Activated naive CD4-positive, alpha-beta T cell treated with anti-CD3 and anti-CD28 coated beads, Interleukin-2, amount 50 U/mL, for 16 hours (primary cell): ENCODE measurements around the gene CD7.
A peak's percentile ranks its signal among the peaks of the same experiment; 100 is the strongest.

Experiments
- DNase-seq: peaks from one replicate; pipeline ENCODE4 v3.0.0-alpha.2; 2020

Gene CD7

DNA sequence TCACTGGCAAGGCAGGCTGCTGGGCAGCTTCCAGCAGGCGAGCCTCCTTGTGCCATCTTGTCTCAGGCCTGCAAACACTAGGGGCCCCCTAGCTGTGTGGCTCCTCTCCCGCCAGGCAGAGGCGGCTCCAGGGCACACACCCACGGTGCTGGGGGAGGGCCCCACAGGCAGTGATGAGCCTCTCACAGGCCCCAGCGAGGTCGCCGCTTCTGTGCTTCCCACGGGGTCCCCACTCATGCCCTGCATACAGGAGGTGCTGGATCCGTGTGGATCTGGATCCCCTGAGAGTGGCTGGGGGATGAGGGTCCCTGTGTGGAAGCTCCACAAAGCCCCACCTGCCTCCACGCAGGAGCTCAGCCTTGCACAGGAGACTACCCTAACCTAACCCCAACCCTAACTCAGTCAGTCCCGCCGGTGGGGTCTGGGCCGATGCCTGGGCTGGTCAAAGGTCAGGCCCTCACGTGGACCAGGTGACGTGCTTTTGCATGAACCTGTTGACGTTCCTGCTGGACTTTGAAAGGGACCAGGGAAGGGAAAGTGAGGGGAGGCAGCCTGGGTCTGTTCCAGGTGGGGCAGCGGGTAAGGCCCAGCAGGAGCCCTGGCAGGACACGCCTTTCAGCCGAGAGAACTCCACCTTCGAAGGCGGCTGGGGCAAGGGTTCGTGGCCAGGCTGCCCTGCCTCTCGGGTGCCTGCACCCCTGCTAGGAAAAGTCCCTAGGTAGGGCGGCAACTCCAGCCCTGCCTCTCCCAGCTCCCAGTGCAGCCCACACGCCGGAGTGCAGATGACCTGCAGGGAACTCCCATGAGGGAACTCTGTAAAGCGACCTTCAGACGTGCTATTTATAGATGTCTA lies 11.0 kb upstream of the CD7 start:
- no peak for DNase-seq

DNA sequence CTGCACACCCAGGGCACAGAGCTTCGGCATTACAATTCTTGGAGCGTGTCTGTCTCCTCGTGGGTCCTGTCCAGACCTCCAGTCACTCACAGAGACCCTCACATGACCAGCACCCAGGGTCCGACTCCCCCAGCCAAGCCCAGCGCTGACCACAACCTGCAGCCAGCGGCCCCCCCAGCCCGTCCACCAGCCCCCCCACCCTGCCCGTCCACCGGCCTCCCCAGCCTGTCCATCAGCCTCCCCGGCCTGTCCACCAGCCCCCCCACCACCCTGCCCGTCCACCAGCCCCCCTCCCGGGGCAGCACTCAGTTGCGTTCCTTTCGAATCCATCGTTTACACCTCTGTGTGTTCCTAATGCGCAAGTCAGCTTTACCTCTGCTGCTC lies 10.3 kb upstream of the CD7 start:
- no peak for DNase-seq

DNA sequence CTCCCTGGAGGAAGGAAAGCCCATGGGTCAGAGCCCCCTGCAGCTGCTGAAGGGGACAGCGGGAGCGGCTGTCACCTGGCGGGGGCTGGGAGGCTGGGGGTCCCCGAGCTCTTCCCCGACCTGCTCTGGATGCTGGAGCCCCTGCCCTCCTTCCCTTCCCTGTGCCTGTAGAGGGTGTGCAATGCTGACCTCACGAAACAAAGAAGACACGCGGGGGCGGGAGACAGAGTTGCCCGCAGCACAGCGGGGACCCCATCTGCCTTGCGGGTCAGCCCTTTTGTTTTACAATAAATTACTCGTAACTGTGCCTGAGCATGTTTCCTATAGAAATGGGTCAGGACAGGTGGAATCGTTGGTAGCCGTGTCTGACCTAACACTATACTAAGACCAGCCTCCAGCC lies 9.9 kb upstream of the CD7 start:
- no peak for DNase-seq

DNA sequence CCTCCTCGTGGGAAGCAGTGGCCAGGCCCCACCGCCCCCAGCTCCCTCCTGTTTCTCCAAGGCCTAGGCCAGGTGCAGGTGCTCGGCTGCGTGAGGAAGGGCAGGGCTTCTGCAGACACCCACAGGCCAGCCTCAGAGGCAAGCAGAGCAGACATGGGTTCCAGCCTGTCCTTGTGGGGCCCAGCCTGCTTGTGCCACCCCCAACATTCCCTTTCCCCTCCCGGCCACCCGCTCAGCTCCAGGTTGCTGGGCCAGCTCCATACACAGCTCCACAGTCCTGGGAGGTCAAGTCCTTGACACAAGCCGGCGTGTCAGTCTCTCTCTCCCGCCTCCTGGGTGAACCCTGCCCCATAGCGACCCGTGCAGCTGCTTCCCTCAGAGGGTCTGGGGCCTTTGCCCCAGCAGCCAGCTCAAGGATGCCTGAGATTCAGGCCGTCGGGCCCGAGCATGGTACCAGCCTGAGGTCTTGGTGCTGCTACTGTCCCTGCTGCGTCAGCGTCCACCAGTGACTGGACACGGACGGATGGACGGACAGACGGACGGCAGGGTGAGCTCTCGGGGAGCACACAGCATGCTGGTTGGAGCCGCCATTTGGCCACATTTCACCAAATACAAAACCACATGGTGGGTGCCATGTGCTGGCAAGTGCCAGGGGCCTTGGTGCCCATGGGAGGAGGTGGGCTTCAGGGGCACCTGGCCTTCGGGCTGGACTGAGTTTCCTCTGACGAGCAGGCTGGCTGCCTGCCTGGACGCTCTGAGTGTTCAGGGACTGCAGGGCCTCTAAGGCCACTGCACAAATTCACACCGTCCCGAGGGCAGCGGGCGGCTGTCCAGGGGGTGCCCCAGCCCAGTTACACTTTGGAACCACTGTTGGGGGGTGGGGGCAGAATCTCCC lies 8.1 kb upstream of the CD7 start:
- DNase-seq: no peak

DNA sequence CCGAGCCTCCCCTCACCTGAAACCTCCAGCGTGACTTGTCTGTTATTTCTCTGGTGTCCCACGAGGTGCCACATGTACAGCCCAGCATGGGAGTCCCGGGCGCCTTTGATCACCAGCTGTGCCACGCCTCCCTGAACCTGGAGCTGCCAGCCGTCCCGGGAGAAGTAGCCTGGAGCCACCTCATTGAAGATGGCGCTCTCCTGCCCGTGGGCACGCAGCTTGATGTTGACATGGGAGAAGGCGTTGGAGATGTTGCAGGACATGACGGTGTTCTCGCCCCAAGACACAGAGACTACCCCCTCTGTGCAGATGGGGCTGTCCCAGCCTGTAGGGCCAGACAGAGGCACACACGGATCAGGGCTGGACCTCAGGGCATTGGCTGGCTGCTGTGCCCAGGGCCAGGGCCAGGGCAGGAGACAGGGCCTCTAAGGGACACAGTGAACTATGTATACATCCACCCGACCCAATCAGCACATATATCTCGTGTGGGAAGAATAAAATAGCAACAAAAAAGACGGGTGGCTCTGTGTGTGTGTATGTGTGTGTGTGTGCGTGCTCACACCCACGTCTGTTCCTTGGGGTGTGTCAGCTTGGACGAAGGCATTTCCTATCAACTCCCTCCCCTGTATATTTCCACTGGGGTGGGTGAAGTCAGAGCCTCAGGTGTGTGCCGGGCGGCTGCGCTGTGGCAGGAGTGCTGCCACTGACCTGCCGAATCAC lies 7.3 kb upstream of the CD7 start:
- DNase-seq: no peak

DNA sequence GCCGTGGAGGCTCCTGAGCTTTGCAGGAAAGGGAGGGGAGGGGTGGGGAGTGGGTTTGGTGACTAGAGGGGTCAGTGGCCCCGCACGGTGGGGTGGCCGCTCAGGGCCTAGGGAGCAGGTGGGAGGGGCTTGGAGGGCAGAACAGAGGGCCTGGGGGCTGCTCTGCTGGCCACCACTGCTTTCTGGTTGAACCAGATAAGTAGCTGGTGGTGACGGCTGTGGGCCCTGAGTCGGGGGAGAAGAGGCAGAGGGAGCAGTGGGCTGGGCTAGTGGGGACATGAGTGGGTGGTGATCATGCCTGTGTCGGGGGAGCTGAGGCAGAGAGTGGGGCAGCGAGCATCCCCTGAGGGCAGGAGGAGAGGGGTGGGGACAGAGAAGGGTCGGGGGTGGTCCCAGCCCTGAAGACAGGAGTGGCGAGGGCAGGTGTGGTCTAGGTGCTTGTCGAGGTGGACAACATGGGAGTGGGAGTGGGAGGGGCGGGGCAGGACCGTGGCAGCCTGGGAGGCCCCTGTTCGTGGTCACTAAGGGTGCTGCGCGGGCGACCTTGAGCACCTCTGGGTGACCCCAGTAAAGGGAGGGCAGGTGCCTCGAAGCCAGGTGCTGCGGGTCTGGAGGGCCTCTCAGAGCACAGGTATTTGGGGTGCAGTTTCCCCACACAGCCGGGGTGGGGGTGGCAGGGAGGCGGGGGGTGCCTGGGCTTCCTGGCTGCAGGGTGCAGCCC lies 6.3 kb upstream of the CD7 start:
- DNase-seq: no peak

DNA sequence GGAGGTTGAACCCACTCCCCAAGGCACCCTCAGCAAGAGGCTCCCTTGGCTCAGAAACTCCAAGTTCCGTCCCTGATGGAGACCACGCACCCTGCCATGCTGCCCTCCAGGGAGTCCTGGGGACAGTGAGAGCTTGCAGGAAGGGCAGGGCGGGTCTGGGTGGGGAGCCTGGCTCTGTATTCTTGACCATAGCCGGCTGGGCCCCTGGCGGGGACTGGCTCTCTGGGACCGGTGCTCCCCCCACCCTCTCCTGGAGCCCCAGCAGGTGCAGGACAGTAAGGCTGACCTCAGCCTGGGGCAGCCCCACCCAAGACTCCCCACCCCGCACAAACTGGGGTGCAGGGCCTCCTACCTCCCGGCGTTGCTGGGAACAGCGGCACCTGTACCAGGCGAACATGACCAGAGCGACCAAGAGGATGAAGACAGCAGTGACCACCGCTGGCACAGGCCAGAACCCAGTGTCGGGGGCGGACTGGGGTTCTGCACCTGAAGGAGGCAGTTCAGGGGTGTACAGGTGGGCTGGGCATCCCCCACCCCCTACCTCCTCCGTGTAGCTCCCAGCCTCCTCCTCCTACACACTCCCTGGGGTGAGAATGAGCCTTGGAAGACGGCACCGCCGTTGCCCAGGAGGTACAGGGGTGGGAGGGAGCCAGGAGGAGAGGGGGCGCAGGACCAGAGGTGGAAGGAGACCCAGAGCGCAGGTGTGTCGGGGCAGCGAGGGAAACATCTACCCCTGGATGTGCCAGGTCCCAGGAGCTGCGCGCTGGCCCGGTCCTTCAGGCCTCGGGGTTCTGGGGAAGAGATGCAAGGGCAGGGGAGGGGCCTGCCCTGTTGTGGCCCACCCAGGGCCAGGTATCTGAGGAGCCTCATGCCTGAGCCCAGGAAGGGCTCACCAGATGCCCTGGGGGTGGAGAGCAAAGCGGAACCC lies 5.4 kb upstream of the CD7 start:
- DNase-seq: no peak

DNA sequence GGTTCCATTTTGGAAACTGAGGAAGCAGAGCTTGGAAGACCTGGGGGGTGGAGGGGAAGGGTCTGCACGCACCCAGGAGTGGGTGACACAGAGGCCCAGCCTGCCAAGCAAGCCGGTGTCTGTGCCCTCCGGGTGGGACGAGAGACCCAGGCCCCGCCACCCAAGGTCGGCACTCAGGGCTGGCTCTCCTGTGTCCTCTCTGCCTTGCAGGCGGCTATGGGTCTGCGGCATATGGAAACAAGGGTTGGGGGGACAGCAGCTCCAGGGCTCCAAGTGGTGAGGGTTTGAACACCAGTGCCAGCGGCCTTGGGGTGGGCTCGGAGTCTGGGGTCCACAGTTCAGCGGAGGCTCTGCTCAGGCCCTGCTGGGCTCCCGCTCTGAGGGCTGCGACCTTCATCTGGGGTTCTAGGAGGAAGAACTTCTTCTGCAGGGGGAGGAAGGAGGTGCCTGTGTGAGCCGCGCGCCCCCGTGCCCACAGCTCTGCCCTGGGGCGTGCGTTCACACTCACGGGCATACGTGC lies 4.6 kb upstream of the CD7 start:
- no peak for DNase-seq

DNA sequence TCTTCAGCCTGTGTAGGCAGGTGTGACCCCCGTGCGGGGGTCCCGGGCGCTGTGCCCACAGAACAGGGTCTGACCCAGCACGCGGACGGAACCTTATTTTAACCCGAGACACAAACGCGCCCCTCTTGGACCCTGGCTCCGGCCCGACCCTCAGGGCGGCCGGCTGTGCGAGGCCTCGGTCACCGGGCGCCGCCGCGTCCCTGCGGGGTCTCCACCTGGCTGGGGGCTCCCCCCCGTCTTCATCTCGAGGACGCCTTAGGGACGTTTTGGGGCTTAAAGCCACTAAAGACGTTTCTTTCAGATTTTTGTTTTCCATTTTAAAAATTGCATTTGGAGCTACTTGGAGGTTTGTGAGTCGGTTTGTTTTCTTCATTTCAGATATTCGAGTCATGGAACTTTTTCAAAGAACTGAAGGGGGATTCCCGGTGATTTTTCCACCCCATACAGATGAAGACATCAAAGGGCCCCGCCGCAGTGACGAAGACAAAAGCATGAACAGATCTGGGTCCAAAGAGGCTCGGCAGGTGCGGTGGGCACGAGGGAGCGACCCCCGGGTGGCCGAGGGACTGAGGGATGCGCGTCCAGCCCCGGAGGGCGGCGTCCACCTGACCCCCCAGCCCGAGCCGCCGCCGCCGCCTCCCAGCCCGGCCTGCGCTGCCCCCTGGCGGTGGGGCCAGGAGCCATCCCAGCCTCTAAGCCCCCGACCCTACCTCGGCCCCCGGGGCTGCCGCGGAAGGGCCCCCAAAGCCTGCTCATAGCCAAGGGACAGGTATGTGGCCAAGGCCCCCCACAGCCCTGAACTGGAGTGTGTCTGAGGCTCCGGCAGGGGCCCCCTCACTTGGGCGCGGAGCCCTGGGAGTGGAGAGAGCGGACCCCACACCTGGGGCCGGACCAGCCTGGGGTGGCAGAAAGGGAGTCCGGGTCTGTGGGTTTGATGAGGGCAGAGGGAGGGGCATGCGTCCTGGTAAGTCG lies 3.8 kb upstream of the CD7 start:
- DNase-seq: peak; percentile 86

DNA sequence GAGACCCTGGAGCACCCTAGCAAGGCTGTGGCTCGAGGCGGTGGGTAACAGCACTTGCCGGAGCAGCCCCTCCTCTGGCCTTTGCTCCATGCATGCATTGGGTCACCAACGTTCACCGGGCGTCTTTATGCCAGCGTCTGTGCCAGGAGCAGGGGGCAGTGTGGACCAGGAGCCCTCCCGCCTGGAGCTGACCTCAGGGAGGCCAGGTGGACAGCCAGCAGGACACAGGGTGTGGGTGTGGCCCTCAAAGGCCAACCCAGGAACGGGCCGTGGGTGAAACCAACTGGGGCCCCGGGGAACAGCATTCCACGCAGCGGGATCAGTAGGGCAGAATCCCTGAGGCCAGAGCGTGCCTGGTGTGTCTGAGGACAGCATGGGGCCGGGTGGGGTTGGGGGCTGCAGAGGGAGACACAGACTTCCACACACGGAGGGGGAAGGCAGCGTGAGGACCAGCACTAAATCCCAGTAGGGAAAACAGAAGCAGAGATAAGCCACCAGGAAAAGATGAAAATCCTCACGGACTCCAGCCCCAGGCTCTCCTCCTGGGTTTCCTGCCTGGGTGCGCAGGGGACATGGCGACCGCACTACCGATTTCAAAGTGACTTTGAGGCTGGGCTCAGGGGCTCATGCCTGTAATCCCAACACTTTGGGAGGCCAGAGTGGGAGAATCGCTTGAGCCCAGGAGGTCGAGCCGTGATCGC lies 2.9 kb upstream of the CD7 start:
- no peak for DNase-seq

DNA sequence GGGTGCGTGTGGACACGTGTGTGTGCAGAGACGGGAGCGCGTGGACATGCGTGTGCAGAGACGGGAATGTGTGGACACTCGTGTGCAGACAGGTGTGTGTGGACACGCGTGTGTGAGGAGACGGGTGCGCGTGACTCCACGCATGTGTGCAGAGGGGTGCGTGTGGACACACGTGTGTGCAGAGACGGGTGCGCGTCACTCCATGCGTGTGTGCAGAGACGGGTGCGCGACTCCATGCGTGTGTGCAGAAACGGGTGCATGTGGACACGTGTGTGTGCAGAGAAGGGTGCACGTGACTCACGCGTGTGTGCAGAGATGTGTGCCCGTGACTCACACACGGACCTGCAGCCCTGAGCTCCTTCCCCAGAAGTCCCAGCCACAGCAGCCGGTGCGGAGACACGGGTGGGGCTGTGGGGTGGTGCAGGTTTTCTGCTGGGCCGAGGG lies 2.2 kb upstream of the CD7 start:
- no peak for DNase-seq

DNA sequence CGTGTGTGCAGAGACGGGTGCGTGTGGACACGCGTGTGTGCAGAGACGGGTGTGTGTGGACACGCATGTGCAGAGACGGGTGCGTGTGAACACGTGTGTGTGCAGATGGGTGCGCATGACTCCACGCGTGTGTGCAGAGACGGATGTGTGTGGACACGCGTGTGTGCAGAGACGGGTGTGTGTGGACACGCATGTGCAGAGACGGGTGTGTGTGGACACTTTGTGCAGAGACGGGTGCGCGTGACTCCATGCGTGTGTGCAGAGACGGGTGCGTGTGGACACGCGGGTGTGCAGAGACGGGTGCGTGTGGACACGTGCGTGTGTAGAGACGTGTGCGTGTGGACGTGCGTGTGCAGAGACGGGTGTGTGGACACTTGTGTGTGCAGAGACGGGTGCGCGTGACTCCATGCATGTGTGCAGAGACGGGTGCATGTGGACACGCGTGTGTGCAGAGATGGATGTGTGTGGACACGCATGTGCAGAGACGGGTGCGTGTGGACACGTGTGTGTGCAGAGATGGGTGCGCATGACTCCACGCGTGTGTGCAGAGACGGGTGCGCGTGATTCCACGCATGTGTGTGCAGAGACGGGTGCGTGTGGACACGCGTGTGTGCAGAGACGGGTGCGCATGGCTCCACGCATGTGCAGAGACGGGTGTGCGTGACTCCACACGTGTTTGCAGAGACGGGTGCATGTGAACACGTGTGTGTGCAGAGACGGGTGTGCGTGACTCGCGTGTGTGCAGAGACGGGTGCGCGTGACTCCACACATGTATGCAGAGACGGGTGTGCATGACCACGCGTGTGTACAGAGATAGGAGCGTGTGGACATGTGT lies 1.6 kb upstream of the CD7 start:
- DNase-seq: no peak

DNA sequence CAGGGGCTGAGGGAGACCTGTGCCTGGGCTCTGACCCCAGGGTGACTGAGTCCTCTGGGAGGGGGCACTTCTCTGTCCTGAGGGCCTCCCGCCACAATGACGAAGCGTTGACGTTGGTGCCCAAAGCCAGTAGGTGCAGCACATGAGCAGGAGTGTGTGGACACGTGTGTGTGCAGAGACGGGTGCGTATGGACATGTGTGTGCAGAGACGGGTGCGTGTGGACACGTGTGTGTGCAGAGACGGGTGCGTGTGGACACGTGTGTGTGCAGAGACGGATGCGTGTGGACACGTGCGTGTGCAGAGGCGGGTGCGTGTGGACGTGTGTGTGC lies 726 bp upstream of the CD7 start:
- no peak for DNase-seq

DNA sequence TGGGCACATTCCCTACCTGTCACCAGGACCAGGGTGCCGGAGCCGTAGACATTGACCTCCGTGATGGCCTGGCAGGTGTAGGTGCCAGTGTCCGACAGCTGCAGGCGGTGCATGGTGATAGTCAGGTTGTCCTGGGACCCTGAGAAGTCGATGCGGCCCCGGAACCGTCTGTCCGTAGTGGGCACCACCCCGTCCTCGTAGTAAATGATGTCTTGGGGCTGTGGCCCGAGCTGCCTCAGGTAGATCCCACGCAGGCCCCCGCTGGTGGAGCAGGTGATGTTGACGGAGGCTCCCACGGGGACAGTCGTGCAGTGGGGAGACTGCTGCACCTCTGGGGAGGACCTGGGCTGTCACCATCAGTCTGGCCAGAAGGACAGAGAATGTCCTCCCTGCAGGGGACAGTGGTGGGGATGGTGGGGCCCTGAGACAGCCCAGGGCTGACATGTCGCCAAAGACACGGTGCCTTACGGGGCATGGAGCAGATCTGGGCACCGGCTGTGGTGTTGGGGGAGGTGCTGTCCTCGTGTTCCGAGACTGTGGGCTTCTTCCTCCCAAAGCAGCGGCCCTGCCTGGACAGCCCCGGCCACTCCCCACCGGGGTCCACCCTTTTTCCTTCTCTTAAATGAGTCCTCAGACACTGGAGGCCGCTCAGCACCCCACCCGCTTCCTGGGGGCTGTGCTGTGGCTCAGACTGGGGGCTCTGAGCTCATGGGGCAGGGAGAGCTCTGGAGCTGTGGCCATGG lies 586 bp downstream of the CD7 start:
- DNase-seq: peak; percentile 39

DNA sequence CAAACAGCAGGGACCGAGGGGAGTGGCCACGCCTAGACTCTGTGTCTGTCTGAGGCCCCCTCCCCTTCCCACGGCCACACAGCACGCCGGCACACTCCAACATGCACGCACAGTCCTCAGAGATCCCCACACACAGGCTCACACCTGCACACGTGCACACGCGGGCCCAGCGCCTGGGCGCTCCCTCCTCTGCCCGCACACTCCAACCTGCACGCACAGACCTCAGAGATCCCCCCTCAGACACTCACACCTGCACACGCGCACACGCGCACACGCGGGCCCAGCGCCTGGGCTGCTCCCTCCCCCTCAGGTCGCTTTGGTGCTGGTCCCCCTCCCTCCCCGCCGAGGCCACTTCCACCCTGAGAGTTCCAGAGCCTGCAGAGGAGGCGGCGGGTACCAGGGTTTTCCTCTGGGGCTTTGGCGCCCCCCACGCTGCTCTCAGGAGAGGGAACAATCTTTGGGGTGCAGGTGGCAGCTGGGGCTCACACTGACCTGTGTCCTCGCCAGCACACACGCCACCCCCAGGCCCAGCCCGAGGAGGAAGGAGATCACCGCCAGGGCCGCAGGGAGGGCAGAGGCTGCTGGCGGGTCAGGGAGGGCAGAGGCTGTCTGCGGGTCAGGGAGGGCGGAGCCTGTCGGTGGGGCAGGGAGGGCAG lies 1.6 kb downstream of the CD7 start:
- peak; percentile 58 for DNase-seq

DNA sequence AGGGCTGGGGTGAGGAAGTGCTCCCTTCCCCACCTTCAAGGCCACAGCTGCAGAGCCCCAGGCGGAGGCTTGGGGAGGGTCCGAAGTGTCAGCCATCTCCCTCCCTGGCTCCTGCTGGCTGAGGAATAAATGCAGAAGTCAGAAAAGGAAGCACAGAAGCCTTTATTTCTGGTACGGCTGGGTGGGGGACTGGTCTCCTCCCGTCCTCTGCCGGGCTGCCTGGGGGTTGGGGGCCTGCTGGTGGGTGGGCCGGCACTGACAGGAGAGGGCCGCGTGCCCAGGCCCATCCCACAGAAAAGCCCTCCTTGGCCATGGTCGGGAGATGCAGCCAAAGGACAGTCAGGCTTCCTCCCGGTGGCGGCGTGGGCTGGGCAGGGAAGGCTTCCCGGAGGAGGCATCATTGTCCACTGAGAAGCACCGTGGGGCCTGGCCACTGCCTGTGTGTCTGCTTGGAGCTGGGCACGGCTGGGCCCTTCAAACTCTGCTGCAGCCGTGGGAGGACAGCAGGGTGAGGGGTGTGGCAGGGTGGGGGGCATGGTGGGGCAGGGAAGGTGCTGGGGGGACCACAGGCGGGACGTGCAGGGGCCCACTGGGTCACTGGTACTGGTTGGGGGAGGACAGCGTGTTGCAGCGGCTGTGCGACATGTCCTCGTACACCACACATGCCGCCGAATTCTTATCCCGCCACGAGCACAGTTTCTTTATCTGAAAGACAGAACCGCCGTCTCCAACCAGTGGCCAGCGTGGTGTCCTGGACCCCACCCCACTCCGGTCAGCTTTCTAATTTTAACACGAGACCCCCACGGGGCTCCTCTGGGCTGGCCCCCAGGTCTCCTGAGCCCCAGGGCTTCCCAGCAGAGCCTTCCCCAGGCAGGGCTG lies 2.4 kb downstream of the CD7 start:
- DNase-seq: no peak
